Smooth muscle cell of the umbilical artery (primary cell): ENCODE data around the gene GMFB. TPM values are rescaled to one million over a fixed set of nuclear protein-coding genes. Genes with fewer than 3 reads are reported as not detected.

Experiments used
- total RNA-seq: library from RNA; depleted of rRNA; stranded (reverse); fragments of >200 nt; gene quantifications from 2 replicates; pipeline ENCODE4 v1.2.3, GENCODE V29; 2014

The GMFB gene
- total RNA-seq = 91.8 and 114 TPM in 2 replicates

GRCh38 chr14:54488646-54489317, at the start of gene GMFB:
Gene GMFB, minus strand, starts transcription at chr14:54488980. Its CDS starts 53 bp downstream, at chr14:54488927.

GRCh38 chr14:54509546-54510501, 21.0 kb upstream of the GMFB start, which contains the start of gene CGRRF1:
Gene CGRRF1, plus strand, starts transcription at chr14:54509906. Its CDS starts 54 bp downstream, at chr14:54509960.

GRCh38 chr14:54440873-54441868, 47.6 kb downstream of the GMFB start, which contains the start of gene CNIH1:
Gene CNIH1, minus strand, starts transcription at chr14:54441374. Its CDS starts 47 bp downstream, at chr14:54441327.

Other genes starting within 250 kb of the GMFB start
- gene CDKN3, start 92.0 kb downstream of the GMFB start, total RNA-seq = 4.8 and 20.7 TPM in 2 replicates
- gene CNIH1, start 47.6 kb downstream of the GMFB start, total RNA-seq = 118 and 166 TPM in 2 replicates
- 9.3 and 16.6 TPM in 2 replicates for gene CGRRF1, start 20.9 kb upstream of the GMFB start, total RNA-seq
- gene SAMD4A, start 78.1 kb upstream of the GMFB start, total RNA-seq = 23.2 and 35.8 TPM in 2 replicates